Sigmoid colon (tissue), 7 donors: ENCODE results near the gene PPP1R27. TPM values are rescaled to one million over a fixed set of nuclear protein-coding genes. Genes with fewer than 3 reads are reported as not detected.

Experiments used
- DNase-seq: peaks from one replicate; pipeline ENCODE4 v3.0.0-alpha.2; 2019
- H3K27ac ChIP-seq, 4 donors: fragments of 200-600 bp; sonication (generic); one replicate each; pipeline ENCODE4 v1.5.1; 2016 to 2019; ENCODE audit warnings: mild to moderate bottlenecking in 1 of 4
- H3K27me3 ChIP-seq, 3 donors: fragments of 200-600 bp; sonication (generic); one replicate each; pipeline ENCODE4 v1.5.1; 2019; ENCODE audit warnings: mild to moderate bottlenecking in 1 of 3
- H3K36me3 ChIP-seq, 4 donors: fragments of 200-600 bp; sonication (generic); one replicate each; pipeline ENCODE4 v1.5.1; 2016 to 2019
- H3K4me1 ChIP-seq, 4 donors: fragments of 200-600 bp; sonication (generic); one replicate each; pipeline ENCODE4 v1.5.1; 2017 to 2019
- H3K4me3 ChIP-seq, 4 donors: fragments of 200-600 bp; sonication (generic); one replicate each; pipeline ENCODE4 v1.5.1; 2017 to 2019; ENCODE audit warnings: mild to moderate bottlenecking in 2 of 4, moderate library complexity in 1 of 4
- H3K9me3 ChIP-seq, 4 donors: fragments of 200-600 bp in 3 of 4; sonication (generic) in 3 of 4; one replicate each; pipeline versions ENCODE4 v1.5.1 to v1.6.1; 2013 to 2019
- CTCF ChIP-seq, 4 experiments: fragments of 450-650 bp in 3 of 4; fragments of 200-600 bp in 1 of 4; IDR thresholded peaks; one replicate each; pipeline ENCODE4 v1.5.1; 2016 to 2019; ENCODE audit warnings: antibody characterized with exemption in 4 of 4, mild to moderate bottlenecking in 3 of 4, moderate library complexity in 2 of 4
- EP300 ChIP-seq, 4 donors: sonication (generic); formaldehyde crosslinking; IDR thresholded peaks; one replicate each; pipeline ENCODE4 v1.6.1; 2017; ENCODE audit warnings: antibody characterized with exemption in 4 of 4
- POLR2A ChIP-seq, 2 donors: fragments of 450-650 bp; IDR thresholded peaks; one replicate each; pipeline ENCODE4 v1.6.1; 2016; ENCODE audit warnings: antibody characterized with exemption in 2 of 2, mild to moderate bottlenecking in 2 of 2, moderate library complexity in 2 of 2
- POLR2AphosphoS5 ChIP-seq, 4 donors: sonication (generic); formaldehyde crosslinking; IDR thresholded peaks; one replicate each; pipeline ENCODE4 v1.6.1; 2017; ENCODE audit warnings: antibody characterized with exemption in 4 of 4
- WGBS, 2 donors: extraction: QIAGEN DNeasy Blood & Tissue Kit; methylation state at CpG; one replicate each; pipeline ENCODE4 v1.1.7; 2013; 5-methylcytosine and 5-hydroxymethylcytosine counted together
- intact Hi-C: fragments of 100-400 bp; cut with DNase I; formaldehyde crosslinking; loops from one replicate; pipeline ENCODE4 v1.15.1; 2023
- polyA plus RNA-seq, 3 donors: library from polyadenylated mRNA; stranded (reverse); fragments of 200-250 nt; gene quantifications; one replicate each; pipeline ENCODE4 v1.2.3, GENCODE V29; 2013
- total RNA-seq, 4 donors: library from RNA; depleted of rRNA; stranded (reverse); fragments of >200 nt; gene quantifications; one replicate each; pipeline ENCODE4 v1.1.0, GENCODE V29; 2016
- donor health status: healthy with polysubstance abuse.
- donor health status: Bipolar disorder and iron deficiency.
- donor health status: healthy.

The PPP1R27 gene
- total and polyA plus RNA-seq, 7 donors = 0.50 TPM; not detected in 6

GRCh38 chr17:81801327-81801726 lies 33.5 kb downstream of the PPP1R27 start:
- intact Hi-C loops = no loop called here
- Histone ChIP-seq H3K27ac (no peak overlapping the region), H3K9me3 (no peaks in the 10 kb centered on the region), H3K27me3 (peaks cover 30 to 62% (median 55%) of the 10 kb centered on the region in 3 donors), H3K4me3 (no peak overlapping the region), H3K36me3 (no peaks in the 10 kb centered on the region), H3K4me1 (peaks cover 0 to 20% (median 16%) of the 10 kb centered on the region in 4 donors)
- TF ChIP-seq POLR2AphosphoS5 (IDR thresholded peaks at IDR 0.05) = no peak
- 84 to 89% methylated on average over 9 of the region's 9 CpGs for WGBS, 2 donors
- DNase-seq = no peak

GRCh38 chr17:81794509-81794908 lies 40.3 kb downstream of the PPP1R27 start:
- intact Hi-C loops = no loop called here
- WGBS, 2 donors = 9 to 42% methylated on average over 8 of the region's 8 CpGs
- no peak for DNase-seq

GRCh38 chr17:81794074-81794476 lies 40.8 kb downstream of the PPP1R27 start:
- WGBS, 2 donors = 68 to 91% methylated on average over 3 of the region's 3 CpGs
- Histone ChIP-seq H3K4me3 (no peak overlapping the region), H3K27ac (no peak overlapping the region), H3K27me3 (peaks cover 0 to 34% (median 15%) of the 10 kb centered on the region in 3 donors), H3K9me3 (no peaks in the 10 kb centered on the region), H3K36me3 (no peaks in the 10 kb centered on the region), H3K4me1 (no peaks in the 10 kb centered on the region)
- no peak for TF ChIP-seq POLR2AphosphoS5 (IDR thresholded peaks at IDR 0.05)
- no peak for TF ChIP-seq EP300 (IDR thresholded peaks at IDR 0.05)
- TF ChIP-seq CTCF (IDR thresholded peaks at IDR 0.05) = no peak
- TF ChIP-seq POLR2A (IDR thresholded peaks at IDR 0.05) = no peak
- intact Hi-C loops = no loop called here
- no peak for DNase-seq

More at GRCh38 chr17:81794509-81794908, 40.3 kb downstream of the PPP1R27 start:
- no peaks in the 10 kb centered on the region for H3K9me3 ChIP-seq
- H3K4me3 ChIP-seq = no peak overlapping the region
- no peak for TF ChIP-seq EP300 (IDR thresholded peaks at IDR 0.05)
- no peak for TF ChIP-seq POLR2AphosphoS5 (IDR thresholded peaks at IDR 0.05)
- H3K4me1 ChIP-seq = no peaks in the 10 kb centered on the region
- H3K27me3 ChIP-seq = peaks cover 0 to 34% (median 15%) of the 10 kb centered on the region in 3 donors
- H3K27ac ChIP-seq = no peak overlapping the region
- H3K36me3 ChIP-seq = no peaks in the 10 kb centered on the region

DNA sequence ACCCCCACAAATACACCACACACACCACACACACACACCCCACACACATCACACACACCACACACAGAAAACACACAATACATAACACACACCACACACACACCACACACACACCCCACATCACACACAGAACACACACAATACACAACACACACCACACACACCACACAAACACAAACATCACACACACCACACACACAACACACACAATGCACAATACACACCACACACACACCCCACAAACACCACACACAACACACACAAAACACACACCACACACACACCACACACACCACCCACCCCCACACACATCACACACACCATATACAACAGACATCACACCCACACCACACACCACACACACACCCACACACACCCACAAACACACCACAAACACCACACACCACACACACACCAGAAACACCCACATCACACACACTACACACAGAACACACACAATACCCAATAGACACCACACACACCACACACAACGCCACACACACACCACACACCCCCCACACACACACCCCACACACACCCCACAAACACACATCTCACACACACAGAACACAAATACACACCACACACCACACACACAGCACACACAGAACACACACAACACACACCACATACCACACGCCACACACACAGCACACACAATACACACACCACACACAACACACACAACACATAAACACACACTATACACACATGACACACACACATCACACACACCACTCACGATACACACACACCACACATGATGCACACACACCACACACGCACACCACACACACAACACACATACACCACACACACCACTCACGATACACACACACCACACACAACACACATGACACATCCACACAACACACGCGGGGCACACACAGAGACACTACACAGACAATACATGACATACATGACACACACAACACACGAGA lies 41.9 kb downstream of the PPP1R27 start:
- TF ChIP-seq POLR2AphosphoS5 (IDR thresholded peaks at IDR 0.05) (no peak), CTCF (IDR thresholded peaks at IDR 0.05) (no peak), EP300 (IDR thresholded peaks at IDR 0.05) (no peak), POLR2A (IDR thresholded peaks at IDR 0.05) (no peak)
- no peak for DNase-seq
- Histone ChIP-seq H3K27ac (no peak overlapping the region), H3K27me3 (peaks cover 0 to 34% (median 15%) of the 10 kb centered on the region in 3 donors), H3K9me3 (no peaks in the 10 kb centered on the region), H3K36me3 (no peaks in the 10 kb centered on the region), H3K4me1 (no peaks in the 10 kb centered on the region), H3K4me3 (no peak overlapping the region)
- WGBS, 2 donors = 89 to 96% methylated on average over 8 of the region's 8 CpGs
- intact Hi-C loops = no loop called here

Other genes with a start within 250 kb of the PPP1R27 start
- gene NPLOC4, start 197.9 kb downstream of the PPP1R27 start, total RNA-seq = 10 to 100 TPM; 47.1 to 59.7 (median 52.6) TPM
- gene NPLOC4, start 197.9 kb downstream of the PPP1R27 start, polyA plus RNA-seq = 10 to 100 TPM; 19.8 to 52.7 (median 34.9) TPM
- 1 to 10 TPM in 1 of 4 donors, under 1 TPM in 3; 0.36 to 1.7 (median 0.67) TPM for gene TSPAN10, start 197.9 kb downstream of the PPP1R27 start, total RNA-seq
- gene TSPAN10, start 197.9 kb downstream of the PPP1R27 start, polyA plus RNA-seq = under 1 TPM; 0.46 to 0.76 (median 0.60) TPM
- 1 to 10 TPM in 1 of 4 donors, not detected in 3; 3.7 TPM for gene PDE6G, start 178.5 kb downstream of the PPP1R27 start, total RNA-seq
- 1 to 10 TPM in 2 of 3 donors, not detected in 1; 2.3 to 4.4 TPM for gene PDE6G, start 178.5 kb downstream of the PPP1R27 start, polyA plus RNA-seq
- gene OXLD1, start 168.4 kb downstream of the PPP1R27 start, total RNA-seq = 10 to 100 TPM; 14.4 to 36.2 (median 26.8) TPM
- 10 to 100 TPM; 40.8 to 57.5 (median 54.1) TPM for gene OXLD1, start 168.4 kb downstream of the PPP1R27 start, polyA plus RNA-seq
- gene CCDC137, start 168.3 kb downstream of the PPP1R27 start, total RNA-seq = 10 to 100 TPM in 1 of 4 donors, 1 to 10 TPM in 3; 5.5 to 10.7 (median 9.0) TPM
- 10 to 100 TPM in 2 of 3 donors, 1 to 10 TPM in 1; 9.0 to 31.1 (median 13.4) TPM for gene CCDC137, start 168.3 kb downstream of the PPP1R27 start, polyA plus RNA-seq
- 10 to 100 TPM; 27.7 to 51.7 (median 47.7) TPM for gene ARL16, start 151.3 kb downstream of the PPP1R27 start, total RNA-seq
- gene ARL16, start 151.3 kb downstream of the PPP1R27 start, polyA plus RNA-seq = 10 to 100 TPM; 24.5 to 42.3 (median 36.6) TPM
- gene HGS, start 151.0 kb downstream of the PPP1R27 start, total RNA-seq = 100 to 1,000 TPM in 1 of 4 donors, 10 to 100 TPM in 3; 36.7 to 143 (median 42.5) TPM
- gene HGS, start 151.0 kb downstream of the PPP1R27 start, polyA plus RNA-seq = 100 to 1,000 TPM in 1 of 3 donors, 10 to 100 TPM in 2; 52.9 to 111 (median 87.7) TPM
- 10 to 100 TPM; 31.0 to 56.4 (median 39.5) TPM for gene MRPL12, start 131.7 kb downstream of the PPP1R27 start, total RNA-seq
- 100 to 1,000 TPM; 204 to 258 (median 237) TPM for gene MRPL12, start 131.7 kb downstream of the PPP1R27 start, polyA plus RNA-seq
- 1 to 10 TPM in 3 of 4 donors, under 1 TPM in 1; 0.99 to 7.1 (median 3.7) TPM for gene SLC25A10, start 122.8 kb downstream of the PPP1R27 start, total RNA-seq
- gene SLC25A10, start 122.8 kb downstream of the PPP1R27 start, polyA plus RNA-seq = 10 to 100 TPM; 59.5 to 63.2 (median 60.6) TPM
- gene GCGR, start 30.9 kb downstream of the PPP1R27 start, total RNA-seq = 1 to 10 TPM in 2 of 4 donors, under 1 TPM in 2; 0.27 to 1.4 (median 0.72) TPM
- under 1 TPM in 1 of 3 donors, not detected in 2; 0.96 TPM for gene GCGR, start 30.9 kb downstream of the PPP1R27 start, polyA plus RNA-seq
- gene MCRIP1, start 1.8 kb downstream of the PPP1R27 start, total RNA-seq = 100 to 1,000 TPM; 116 to 129 (median 122) TPM
- 10 to 100 TPM; 37.0 to 82.9 (median 78.0) TPM for gene MCRIP1, start 1.8 kb downstream of the PPP1R27 start, polyA plus RNA-seq
- gene P4HB, start 25.5 kb upstream of the PPP1R27 start, total RNA-seq = 100 to 1,000 TPM; 201 to 338 (median 268) TPM
- 100 to 1,000 TPM; 153 to 750 (median 227) TPM for gene P4HB, start 25.5 kb upstream of the PPP1R27 start, polyA plus RNA-seq
- gene ARHGDIA, start 36.3 kb upstream of the PPP1R27 start, total RNA-seq = 10 to 100 TPM; 67.0 to 99.5 (median 74.1) TPM
- 100 to 1,000 TPM; 252 to 452 (median 385) TPM for gene ARHGDIA, start 36.3 kb upstream of the PPP1R27 start, polyA plus RNA-seq
- gene ALYREF, start 56.5 kb upstream of the PPP1R27 start, total RNA-seq = 10 to 100 TPM; 39.2 to 44.0 (median 42.6) TPM
- 10 to 100 TPM; 30.6 to 91.4 (median 35.4) TPM for gene ALYREF, start 56.5 kb upstream of the PPP1R27 start, polyA plus RNA-seq
- 100 to 1,000 TPM in 3 of 4 donors, 10 to 100 TPM in 1; 93.3 to 185 (median 158) TPM for gene ANAPC11, start 56.7 kb upstream of the PPP1R27 start, total RNA-seq
- 100 to 1,000 TPM; 198 to 203 (median 202) TPM for gene ANAPC11, start 56.7 kb upstream of the PPP1R27 start, polyA plus RNA-seq
- gene NPB, start 67.2 kb upstream of the PPP1R27 start, total RNA-seq = 1 to 10 TPM in 1 of 4 donors, under 1 TPM in 2, not detected in 1; 0.27 to 1.8 (median 0.71) TPM
- under 1 TPM in 1 of 3 donors, not detected in 2; 0.87 TPM for gene NPB, start 67.2 kb upstream of the PPP1R27 start, polyA plus RNA-seq
- 10 to 100 TPM; 11.4 to 24.6 (median 19.3) TPM for gene PCYT2, start 76.3 kb upstream of the PPP1R27 start, total RNA-seq
- gene PCYT2, start 76.3 kb upstream of the PPP1R27 start, polyA plus RNA-seq = 10 to 100 TPM; 21.6 to 86.4 (median 40.7) TPM
- gene SIRT7, start 83.1 kb upstream of the PPP1R27 start, total RNA-seq = 10 to 100 TPM; 11.4 to 31.6 (median 14.1) TPM
- gene SIRT7, start 83.1 kb upstream of the PPP1R27 start, polyA plus RNA-seq = 10 to 100 TPM; 28.8 to 62.2 (median 39.1) TPM
- 10 to 100 TPM; 16.4 to 21.9 (median 17.0) TPM for gene MAFG, start 92.7 kb upstream of the PPP1R27 start, total RNA-seq
- gene MAFG, start 92.7 kb upstream of the PPP1R27 start, polyA plus RNA-seq = 10 to 100 TPM in 1 of 3 donors, 1 to 10 TPM in 2; 8.8 to 21.9 (median 9.0) TPM
- gene PYCR1, start 102.2 kb upstream of the PPP1R27 start, total RNA-seq = 1 to 10 TPM; 1.1 to 9.1 (median 2.8) TPM
- gene PYCR1, start 102.2 kb upstream of the PPP1R27 start, polyA plus RNA-seq = 10 to 100 TPM; 34.2 to 64.9 (median 49.7) TPM
- gene MYADML2, start 112.2 kb upstream of the PPP1R27 start, total RNA-seq = not detected
- gene MYADML2, start 112.2 kb upstream of the PPP1R27 start, polyA plus RNA-seq = not detected
- not detected for gene NOTUM, start 126.1 kb upstream of the PPP1R27 start, total RNA-seq
- under 1 TPM in 1 of 3 donors, not detected in 2; 0.22 TPM for gene NOTUM, start 126.1 kb upstream of the PPP1R27 start, polyA plus RNA-seq
- gene ASPSCR1, start 142.6 kb upstream of the PPP1R27 start, total RNA-seq = 10 to 100 TPM in 3 of 4 donors, 1 to 10 TPM in 1; 9.3 to 27.7 (median 19.3) TPM
- gene ASPSCR1, start 142.6 kb upstream of the PPP1R27 start, polyA plus RNA-seq = 10 to 100 TPM; 23.4 to 35.9 (median 25.8) TPM
- gene CENPX, start 187.8 kb upstream of the PPP1R27 start, total RNA-seq = 100 to 1,000 TPM in 3 of 4 donors, 10 to 100 TPM in 1; 78.4 to 164 (median 124) TPM
- 100 to 1,000 TPM; 249 to 273 (median 258) TPM for gene CENPX, start 187.8 kb upstream of the PPP1R27 start, polyA plus RNA-seq
- gene LRRC45, start 188.3 kb upstream of the PPP1R27 start, total RNA-seq = 1 to 10 TPM; 5.3 to 8.8 (median 6.9) TPM
- 10 to 100 TPM in 1 of 3 donors, 1 to 10 TPM in 2; 6.6 to 28.6 (median 6.7) TPM for gene LRRC45, start 188.3 kb upstream of the PPP1R27 start, polyA plus RNA-seq
- gene RAC3, start 196.6 kb upstream of the PPP1R27 start, total RNA-seq = 1 to 10 TPM in 3 of 4 donors, under 1 TPM in 1; 0.99 to 6.1 (median 2.8) TPM
- gene RAC3, start 196.6 kb upstream of the PPP1R27 start, polyA plus RNA-seq = 10 to 100 TPM in 1 of 3 donors, 1 to 10 TPM in 1, under 1 TPM in 1; 0.60 to 11.8 (median 2.8) TPM
- 10 to 100 TPM; 44.3 to 94.8 (median 86.3) TPM for gene DCXR, start 202.6 kb upstream of the PPP1R27 start, total RNA-seq
- 100 to 1,000 TPM; 130 to 163 (median 147) TPM for gene DCXR, start 202.6 kb upstream of the PPP1R27 start, polyA plus RNA-seq
- 10 to 100 TPM; 31.7 to 37.4 (median 33.7) TPM for gene RFNG, start 216.8 kb upstream of the PPP1R27 start, total RNA-seq
- gene RFNG, start 216.8 kb upstream of the PPP1R27 start, polyA plus RNA-seq = 10 to 100 TPM; 13.6 to 38.6 (median 23.4) TPM
- 10 to 100 TPM; 64.6 to 75.4 (median 69.8) TPM for gene GPS1, start 216.8 kb upstream of the PPP1R27 start, total RNA-seq
- gene GPS1, start 216.8 kb upstream of the PPP1R27 start, polyA plus RNA-seq = 10 to 100 TPM; 67.3 to 83.6 (median 69.1) TPM
- gene DUS1L, start 230.8 kb upstream of the PPP1R27 start, total RNA-seq = 10 to 100 TPM; 31.3 to 71.0 (median 54.2) TPM
- 100 to 1,000 TPM in 1 of 3 donors, 10 to 100 TPM in 2; 68.5 to 119 (median 84.2) TPM for gene DUS1L, start 230.8 kb upstream of the PPP1R27 start, polyA plus RNA-seq